ENCODE results near the gene FAM72C.
"Not testable (repeated sequence)": the region's sequence is repeated elsewhere in the genome, so short reads cannot be mapped to it uniquely, and the experiment has no call there.

The FAM72C gene

DNA sequence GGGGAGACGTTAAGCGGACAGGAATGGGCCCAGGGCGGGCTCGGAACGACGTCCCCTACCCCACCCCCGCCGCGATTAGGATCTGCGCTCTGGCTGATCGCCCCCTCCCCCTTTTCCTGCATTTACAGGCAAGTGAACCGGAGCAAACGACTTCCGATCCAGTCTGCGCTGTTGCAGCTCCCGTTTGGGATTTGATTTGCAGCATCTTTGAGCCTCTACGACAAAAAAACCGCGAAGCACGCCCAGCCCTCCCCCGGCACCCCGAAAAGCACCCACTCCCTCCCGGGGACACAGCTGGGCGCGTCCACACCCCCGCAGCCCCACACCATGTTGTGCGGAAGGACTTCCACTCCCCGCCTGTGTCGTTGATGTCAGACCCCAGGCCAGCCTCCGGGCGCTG, 2.6 kb upstream of the FAM72C start:
- not testable (repeated sequence) for H3K9ac ChIP-seq (ENCODE audit: low read length in 2 of 2); H3K27me3 ChIP-seq (ENCODE audit: control insufficient read depth in 1 of 2, insufficient read depth in 2 of 2, low read length in 2 of 2); H3K9me3 ChIP-seq (ENCODE audit: control insufficient read depth in 2 of 2, low read length in 2 of 2); H3K36me3 ChIP-seq (ENCODE audit: control insufficient read depth in 2 of 2, insufficient read depth in 2 of 2, low read length in 2 of 2); H3K4me1 ChIP-seq (ENCODE audit: control insufficient read depth, insufficient read depth, low read length); H3K27ac ChIP-seq (ENCODE audit: low read length)
- H3K4me3 ChIP-seq (ENCODE audit: low read length in 2 of 2), result peak overlapping the region in 1 of 2 donors; percentile 35

DNA sequence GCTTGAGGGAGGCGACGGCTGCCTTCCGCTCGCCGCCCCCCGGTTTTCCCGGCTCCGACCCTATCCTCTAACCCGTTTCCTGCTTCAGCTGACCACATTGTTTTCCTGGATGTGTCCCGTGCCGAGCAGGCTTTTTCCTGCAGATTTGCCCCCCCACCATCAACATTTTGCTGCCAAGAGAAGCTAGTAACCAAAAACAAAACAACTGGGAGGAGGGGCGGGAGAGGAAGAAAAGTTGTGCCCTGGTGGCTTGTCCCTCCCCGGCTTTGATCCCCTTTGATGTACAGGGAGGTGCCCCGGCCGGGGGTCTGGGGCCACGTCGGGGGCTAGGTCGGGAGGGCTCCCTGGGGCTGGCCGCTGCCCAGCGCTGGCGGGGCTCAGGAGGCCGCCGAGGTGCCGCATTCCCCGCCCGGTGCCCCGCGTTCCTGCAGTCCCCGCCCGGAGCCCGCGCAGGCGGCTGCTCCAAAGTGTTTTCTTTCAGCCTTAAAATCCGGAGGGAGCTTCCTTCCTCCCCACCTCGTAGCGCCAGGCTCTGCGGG, 2.2 kb upstream of the FAM72C start:
- H3K27ac ChIP-seq (ENCODE audit: low read length); H3K4me1 ChIP-seq (ENCODE audit: control insufficient read depth, insufficient read depth, low read length); H3K9me3 ChIP-seq (ENCODE audit: control insufficient read depth in 2 of 2, low read length in 2 of 2); H3K36me3 ChIP-seq (ENCODE audit: control insufficient read depth in 2 of 2, insufficient read depth in 2 of 2, low read length in 2 of 2); H3K9ac ChIP-seq (ENCODE audit: low read length in 2 of 2); H3K27me3 ChIP-seq (ENCODE audit: control insufficient read depth in 1 of 2, insufficient read depth in 2 of 2, low read length in 2 of 2): not testable (repeated sequence)
- H3K4me3 ChIP-seq (ENCODE audit: low read length in 2 of 2), result peak overlapping the region in 1 of 2 donors; percentile 35

DNA sequence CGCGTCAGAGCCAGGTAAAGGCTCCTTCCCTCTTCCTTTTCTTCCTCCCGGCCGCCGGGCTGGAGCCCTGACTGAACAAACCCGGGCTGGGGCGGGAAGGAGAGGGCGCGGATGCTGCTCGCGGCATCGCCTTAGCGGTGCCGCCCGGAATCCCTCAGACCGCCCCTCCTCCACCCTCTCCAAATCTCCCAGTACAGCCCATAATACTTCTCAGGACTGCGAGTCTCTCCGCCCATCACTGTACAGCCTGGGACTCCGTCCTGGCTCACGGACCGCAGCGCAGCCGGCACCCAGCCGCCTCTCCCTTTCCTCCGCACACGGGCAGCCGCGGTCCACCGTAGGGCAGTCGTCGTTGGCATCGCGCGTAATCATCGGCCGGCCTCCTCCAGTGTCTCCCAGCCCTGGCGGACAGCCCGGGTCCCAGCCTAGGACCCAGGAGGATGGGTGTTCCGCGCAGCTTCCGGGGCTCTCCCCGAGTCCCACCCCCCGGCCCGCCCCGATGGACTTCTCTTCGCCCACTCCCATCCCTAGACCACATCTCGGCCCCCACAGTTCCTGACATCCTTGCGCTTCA, 1.1 kb upstream of the FAM72C start:
- H3K4me3 ChIP-seq (ENCODE audit: low read length in 2 of 2); H3K9me3 ChIP-seq (ENCODE audit: control insufficient read depth in 2 of 2, low read length in 2 of 2); H3K27ac ChIP-seq (ENCODE audit: low read length); H3K27me3 ChIP-seq (ENCODE audit: control insufficient read depth in 1 of 2, insufficient read depth in 2 of 2, low read length in 2 of 2); H3K36me3 ChIP-seq (ENCODE audit: control insufficient read depth in 2 of 2, insufficient read depth in 2 of 2, low read length in 2 of 2); H3K9ac ChIP-seq (ENCODE audit: low read length in 2 of 2); H3K4me1 ChIP-seq (ENCODE audit: control insufficient read depth, insufficient read depth, low read length): not testable (repeated sequence)

- H3K4me3 ChIP-seq (ENCODE audit: low read length in 2 of 2); H3K27ac ChIP-seq (ENCODE audit: low read length); H3K27me3 ChIP-seq (ENCODE audit: control insufficient read depth in 1 of 2, insufficient read depth in 2 of 2, low read length in 2 of 2); H3K9me3 ChIP-seq (ENCODE audit: control insufficient read depth in 2 of 2, low read length in 2 of 2); H3K4me1 ChIP-seq (ENCODE audit: control insufficient read depth, insufficient read depth, low read length); H3K9ac ChIP-seq (ENCODE audit: low read length in 2 of 2); H3K36me3 ChIP-seq (ENCODE audit: control insufficient read depth in 2 of 2, insufficient read depth in 2 of 2, low read length in 2 of 2): not testable (repeated sequence)
Measured at GRCh38 chr1:143965860-143966259, 5.9 kb downstream of the FAM72C start.

- H3K9ac ChIP-seq (ENCODE audit: low read length in 2 of 2); H3K9me3 ChIP-seq (ENCODE audit: control insufficient read depth in 2 of 2, low read length in 2 of 2): not testable (repeated sequence)
Measured at GRCh38 chr1:143964294-143964693, 7.5 kb downstream of the FAM72C start.

GRCh38 chr1:143955930-143956329, 15.9 kb downstream of the FAM72C start:
- not testable (repeated sequence) for H3K36me3 ChIP-seq (ENCODE audit: control insufficient read depth in 2 of 2, insufficient read depth in 2 of 2, low read length in 2 of 2); H3K4me1 ChIP-seq (ENCODE audit: control insufficient read depth, insufficient read depth, low read length); H3K27me3 ChIP-seq (ENCODE audit: control insufficient read depth in 1 of 2, insufficient read depth in 2 of 2, low read length in 2 of 2); H3K9me3 ChIP-seq (ENCODE audit: control insufficient read depth in 2 of 2, low read length in 2 of 2); H3K9ac ChIP-seq (ENCODE audit: low read length in 2 of 2); H3K4me3 ChIP-seq (ENCODE audit: low read length in 2 of 2); H3K27ac ChIP-seq (ENCODE audit: low read length)

More at GRCh38 chr1:143964294-143964693, 7.5 kb downstream of the FAM72C start:
- H3K27ac ChIP-seq (ENCODE audit: low read length); H3K27me3 ChIP-seq (ENCODE audit: control insufficient read depth in 1 of 2, insufficient read depth in 2 of 2, low read length in 2 of 2); H3K4me3 ChIP-seq (ENCODE audit: low read length in 2 of 2); H3K4me1 ChIP-seq (ENCODE audit: control insufficient read depth, insufficient read depth, low read length); H3K36me3 ChIP-seq (ENCODE audit: control insufficient read depth in 2 of 2, insufficient read depth in 2 of 2, low read length in 2 of 2): not testable (repeated sequence)

- H3K9ac ChIP-seq (ENCODE audit: low read length in 2 of 2); H3K27ac ChIP-seq (ENCODE audit: low read length); H3K4me3 ChIP-seq (ENCODE audit: low read length in 2 of 2); H3K27me3 ChIP-seq (ENCODE audit: control insufficient read depth in 1 of 2, insufficient read depth in 2 of 2, low read length in 2 of 2); H3K36me3 ChIP-seq (ENCODE audit: control insufficient read depth in 2 of 2, insufficient read depth in 2 of 2, low read length in 2 of 2); H3K4me1 ChIP-seq (ENCODE audit: control insufficient read depth, insufficient read depth, low read length); H3K9me3 ChIP-seq (ENCODE audit: control insufficient read depth in 2 of 2, low read length in 2 of 2): not testable (repeated sequence)
Measured at GRCh38 chr1:143952913-143953312, 18.9 kb downstream of the FAM72C start.

- H3K27me3 ChIP-seq (ENCODE audit: control insufficient read depth in 1 of 2, insufficient read depth in 2 of 2, low read length in 2 of 2); H3K27ac ChIP-seq (ENCODE audit: low read length); H3K36me3 ChIP-seq (ENCODE audit: control insufficient read depth in 2 of 2, insufficient read depth in 2 of 2, low read length in 2 of 2); H3K4me3 ChIP-seq (ENCODE audit: low read length in 2 of 2); H3K9me3 ChIP-seq (ENCODE audit: control insufficient read depth in 2 of 2, low read length in 2 of 2); H3K9ac ChIP-seq (ENCODE audit: low read length in 2 of 2); H3K4me1 ChIP-seq (ENCODE audit: control insufficient read depth, insufficient read depth, low read length): not testable (repeated sequence)
Measured at GRCh38 chr1:143951485-143952391, 20.0 kb downstream of the FAM72C start.

- H3K36me3 ChIP-seq (ENCODE audit: control insufficient read depth in 2 of 2, insufficient read depth in 2 of 2, low read length in 2 of 2); H3K9ac ChIP-seq (ENCODE audit: low read length in 2 of 2); H3K4me1 ChIP-seq (ENCODE audit: control insufficient read depth, insufficient read depth, low read length); H3K4me3 ChIP-seq (ENCODE audit: low read length in 2 of 2); H3K27me3 ChIP-seq (ENCODE audit: control insufficient read depth in 1 of 2, insufficient read depth in 2 of 2, low read length in 2 of 2); H3K9me3 ChIP-seq (ENCODE audit: control insufficient read depth in 2 of 2, low read length in 2 of 2); H3K27ac ChIP-seq (ENCODE audit: low read length): not testable (repeated sequence)
Measured at GRCh38 chr1:143947749-143948148, 24.0 kb downstream of the FAM72C start.

- not testable (repeated sequence) for H3K27me3 ChIP-seq (ENCODE audit: control insufficient read depth in 1 of 2, insufficient read depth in 2 of 2, low read length in 2 of 2); H3K9ac ChIP-seq (ENCODE audit: low read length in 2 of 2); H3K9me3 ChIP-seq (ENCODE audit: control insufficient read depth in 2 of 2, low read length in 2 of 2); H3K4me1 ChIP-seq (ENCODE audit: control insufficient read depth, insufficient read depth, low read length); H3K36me3 ChIP-seq (ENCODE audit: control insufficient read depth in 2 of 2, insufficient read depth in 2 of 2, low read length in 2 of 2); H3K4me3 ChIP-seq (ENCODE audit: low read length in 2 of 2); H3K27ac ChIP-seq (ENCODE audit: low read length)
Measured at GRCh38 chr1:143945253-143945652, 26.5 kb downstream of the FAM72C start.

- H3K9ac ChIP-seq (ENCODE audit: low read length in 2 of 2); H3K27me3 ChIP-seq (ENCODE audit: control insufficient read depth in 1 of 2, insufficient read depth in 2 of 2, low read length in 2 of 2); H3K4me1 ChIP-seq (ENCODE audit: control insufficient read depth, insufficient read depth, low read length); H3K27ac ChIP-seq (ENCODE audit: low read length); H3K36me3 ChIP-seq (ENCODE audit: control insufficient read depth in 2 of 2, insufficient read depth in 2 of 2, low read length in 2 of 2); H3K4me3 ChIP-seq (ENCODE audit: low read length in 2 of 2); H3K9me3 ChIP-seq (ENCODE audit: control insufficient read depth in 2 of 2, low read length in 2 of 2): not testable (repeated sequence)
Measured at GRCh38 chr1:143944576-143945240, 27.1 kb downstream of the FAM72C start.

All from stomach smooth muscle (tissue), 2 donors.